HG02623 (cell line): ENCODE measurements around the gene MEGF6.
"Not testable (repeated sequence)": the region's sequence is repeated elsewhere in the genome, so short reads cannot be mapped to it uniquely, and the experiment has no call there.

Source experiments
- ATAC-seq: cut with Tn5 transposase; IDR thresholded peaks from one replicate; pipeline ENCODE4 v1.9.1; 2021; ENCODE audit warnings: moderate library complexity; ENCODE audit not compliant: unreplicated experiment

MEGF6 gene

GRCh38 chr1:3594706-3595377, 16.5 kb downstream of the MEGF6 start:
- no peak for ATAC-seq

GRCh38 chr1:3593745-3594144, 17.6 kb downstream of the MEGF6 start:
- no peak for ATAC-seq

- ATAC-seq: no peak
Measured at GRCh38 chr1:3593334-3593733, 18.0 kb downstream of the MEGF6 start.

GRCh38 chr1:3590951-3591865, 20.1 kb downstream of the MEGF6 start:
- ATAC-seq: no peak

- no peak for ATAC-seq
Measured at GRCh38 chr1:3590139-3590763, 21.1 kb downstream of the MEGF6 start.

GRCh38 chr1:3588395-3588794, 22.9 kb downstream of the MEGF6 start:
- no peak for ATAC-seq

- no peak for ATAC-seq
Measured at GRCh38 chr1:3586986-3587759, 24.1 kb downstream of the MEGF6 start.

- no peak for ATAC-seq
Measured at GRCh38 chr1:3585940-3586568, 25.3 kb downstream of the MEGF6 start.

GRCh38 chr1:3585353-3585868, 25.9 kb downstream of the MEGF6 start:
- not testable (repeated sequence) for ATAC-seq

- ATAC-seq: no peak
Measured at GRCh38 chr1:3584915-3585314, 26.4 kb downstream of the MEGF6 start.

- not testable (repeated sequence) for ATAC-seq
Measured at GRCh38 chr1:3583751-3584150, 27.6 kb downstream of the MEGF6 start.

- ATAC-seq: no peak
Measured at GRCh38 chr1:3581296-3582036, 29.8 kb downstream of the MEGF6 start.

- no peak for ATAC-seq
Measured at GRCh38 chr1:3580231-3580630, 31.1 kb downstream of the MEGF6 start.

- no peak for ATAC-seq
Measured at GRCh38 chr1:3579626-3580025, 31.7 kb downstream of the MEGF6 start.

- no peak for ATAC-seq
Measured at GRCh38 chr1:3578906-3579305, 32.4 kb downstream of the MEGF6 start.

- ATAC-seq: no peak
Measured at GRCh38 chr1:3578433-3578805, 32.9 kb downstream of the MEGF6 start.

- no peak for ATAC-seq
Measured at GRCh38 chr1:3577711-3578432, 33.4 kb downstream of the MEGF6 start.

- no peak for ATAC-seq
Measured at GRCh38 chr1:3577300-3577699, 34.0 kb downstream of the MEGF6 start.

- ATAC-seq: no peak
Measured at GRCh38 chr1:3575993-3576392, 35.3 kb downstream of the MEGF6 start.
